ENCODE results near the gene NIP7. TPM values are rescaled to one million over a fixed set of nuclear protein-coding genes. Genes with fewer than 3 reads are reported as not detected.

The NIP7 gene
- total RNA-seq, 1 experiment from 2014 or later: 62.8 TPM

DNA sequence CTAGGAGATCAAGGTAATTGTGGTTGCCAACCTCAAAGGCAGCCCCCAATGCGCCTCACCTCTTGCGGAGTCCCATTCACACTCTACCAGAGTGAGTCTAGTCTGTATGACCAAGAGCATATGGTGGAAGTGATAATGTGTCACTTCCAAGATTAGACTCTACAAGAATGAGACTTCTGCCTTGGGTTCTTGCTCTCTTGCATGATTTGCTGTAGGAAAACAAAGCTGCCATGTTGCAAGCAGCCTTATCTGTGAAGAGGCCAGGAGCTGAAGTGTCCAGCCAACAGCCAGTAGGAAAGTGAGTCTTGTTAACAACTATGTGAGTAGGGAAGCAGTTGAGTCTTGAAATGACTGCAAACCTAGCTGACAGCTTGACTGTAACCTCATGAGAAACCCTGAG is 42.8 kb downstream of the NIP7 start:
- H3K79me2 ChIP-seq (ENCODE audit: insufficient read depth, low read length): peaks cover 90% of the 10 kb centered on the region
- BruUV-seq (replicated peaks): no TSS peak
- no peak for ATAC-seq
- peaks cover 15 to 24% of the 10 kb centered on the region in 2 experiments for H3K4me1 ChIP-seq (ENCODE audit: control insufficient read depth in 1 of 2, insufficient read depth in 2 of 2, low read length in 2 of 2)
- POLR2A ChIA-PET: no interaction called here
- H3K9me3 ChIP-seq (ENCODE audit: control insufficient read depth in 1 of 2, insufficient read depth in 1 of 2, low read depth in 1 of 2, low read length in 2 of 2): no peaks in the 10 kb centered on the region
- no peak for TF ChIP-seq SIN3A (IDR thresholded peaks at IDR 0.05; ENCODE audit: low read depth)
- TF ChIP-seq SP1 (IDR thresholded peaks at IDR 0.05; ENCODE audit: low read depth): no peak
- TF ChIP-seq POLR2A (IDR thresholded peaks at IDR 0.05; ENCODE audit: borderline replicate concordance, extremely low read depth, insufficient read depth, insufficient read length): no peak
- no peak for TF ChIP-seq CTCF (IDR thresholded peaks at IDR 0.05 in 2 of 3, conservative IDR thresholded peaks at IDR 0.05 in 1 of 3; ENCODE audit: borderline replicate concordance in 1 of 3, insufficient read depth in 1 of 3, low read depth in 2 of 3, low read length in 2 of 3)
- TF ChIP-seq CEBPB (IDR thresholded peaks at IDR 0.05; ENCODE audit: low read depth): no peak
- TF ChIP-seq, protein P1, sequence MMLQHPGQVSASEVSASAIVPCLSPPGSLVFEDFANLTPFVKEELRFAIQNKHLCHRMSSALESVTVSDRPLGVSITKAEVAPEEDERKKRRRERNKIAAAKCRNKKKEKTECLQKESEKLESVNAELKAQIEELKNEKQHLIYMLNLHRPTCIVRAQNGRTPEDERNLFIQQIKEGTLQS (IDR thresholded peaks at IDR 0.05): no peak
- no peak for TF ChIP-seq CBX3 (IDR thresholded peaks at IDR 0.05; ENCODE audit: low read depth)
- no peak for TF ChIP-seq SRF (IDR thresholded peaks at IDR 0.05; ENCODE audit: low read depth)
- no peak for TF ChIP-seq EZH2phosphoT487 (IDR thresholded peaks at IDR 0.05; ENCODE audit: borderline replicate concordance)
- no peak for TF ChIP-seq POLR2AphosphoS5 (IDR thresholded peaks at IDR 0.05; ENCODE audit: low read depth, low read length)
- TF ChIP-seq ZBTB33 (IDR thresholded peaks at IDR 0.05; ENCODE audit: extremely low read depth, insufficient replicate concordance, low read length): no peak
- TF ChIP-seq ZFX (IDR thresholded peaks at IDR 0.05): no peak
- TF ChIP-seq TCF7L2 (IDR thresholded peaks at IDR 0.05; ENCODE audit: borderline replicate concordance, extremely low read depth, insufficient read depth, insufficient read length): no peak
- TF ChIP-seq EGR1 (IDR thresholded peaks at IDR 0.05; ENCODE audit: low read depth): no peak
- no peak for TF ChIP-seq ELF1 (IDR thresholded peaks at IDR 0.05; ENCODE audit: borderline replicate concordance, low read depth)
- no peak for TF ChIP-seq MAX (IDR thresholded peaks at IDR 0.05)
- TF ChIP-seq ZNF274 (IDR thresholded peaks at IDR 0.05; ENCODE audit: low read depth, low read length): no peak
- no peak for TF ChIP-seq RAD21 (IDR thresholded peaks at IDR 0.05; ENCODE audit: low read depth)
- CTCF ChIA-PET: no interaction called here
- no peak overlapping the region for H3K4me3 ChIP-seq (replicated peaks in 1 of 2; ENCODE audit: low read depth in 1 of 2, low read length in 2 of 2)
- H2AFZ ChIP-seq (ENCODE audit: low read depth, low read length, poor library complexity, severe bottlenecking): no peak overlapping the region
- no peaks in the 10 kb centered on the region for H4K20me1 ChIP-seq (ENCODE audit: insufficient read depth)
- no peaks in the 10 kb centered on the region for H3K27me3 ChIP-seq (ENCODE audit: insufficient read depth, low read length)
- intact Hi-C loops (cut with micrococcal nuclease): no loop called here
- H3K27ac ChIP-seq (ENCODE audit: low read depth, low read length): no peak overlapping the region
- DNase-seq (ENCODE audit: low read depth, low spot score): no peak
- RAD21 ChIA-PET (ENCODE audit: low non-redundant PET in 1 of 2, low total read pairs in 2 of 2, uncharacterized antibody in 2 of 2, unreplicated experiment in 2 of 2): no interaction called here
- no peak overlapping the region for H3K4me2 ChIP-seq (ENCODE audit: low read length)
- H3K36me3 ChIP-seq (ENCODE audit: control insufficient read depth in 1 of 2, insufficient read depth in 2 of 2, low read length in 2 of 2): peaks cover 52 to 54% of the 10 kb centered on the region in 2 experiments
- no peak overlapping the region for H3K9ac ChIP-seq (ENCODE audit: low read length)
- H3K9me2 ChIP-seq (ENCODE audit: insufficient read depth): no peaks in the 10 kb centered on the region

Data from HCT116 (cell line).